Activated T-helper 2 cell treated with anti-CD3 and anti-CD28 coated beads, Interferon-gamma antibody, Interleukin-2, Interleukin-4, amounts not matched to agents 10 μg/mL and 5 μg/mL and 100 μg/mL, durations not matched to agents 14 hours and 24 hours and 36 hours (primary cell): ENCODE measurements around the gene ZNF813. TPM values are rescaled to one million over a fixed set of nuclear protein-coding genes. Genes with fewer than 3 reads are reported as not detected.
"Not testable (repeated sequence)": the region's sequence is repeated elsewhere in the genome, so short reads cannot be mapped to it uniquely, and the experiment has no call there.

Experiments
- DNase-seq: peaks from one replicate; pipeline ENCODE4 v3.0.0; 2021; ENCODE audit warnings: low spot score
- H3K27ac Mint-ChIP-seq: one replicate; pipeline ENCODE4 v1.8.0; 2021; ENCODE audit warnings: mixed read lengths
- H3K27me3 Mint-ChIP-seq: one replicate; pipeline ENCODE4 v1.8.0; 2021; ENCODE audit warnings: low read depth, mixed read lengths
- H3K36me3 Mint-ChIP-seq: one replicate; pipeline ENCODE4 v1.8.0; 2021; ENCODE audit warnings: low read depth, mixed read lengths
- H3K4me1 Mint-ChIP-seq: one replicate; pipeline ENCODE4 v1.8.0; 2021; ENCODE audit warnings: low read depth, mixed read lengths
- H3K4me3 Mint-ChIP-seq: one replicate; pipeline ENCODE4 v1.8.0; 2021; ENCODE audit warnings: low read depth, mild to moderate bottlenecking, moderate library complexity, mixed read lengths
- H3K9me3 Mint-ChIP-seq: one replicate; pipeline ENCODE4 v1.8.0; 2021; ENCODE audit warnings: mixed read lengths
- intact Hi-C: fragments of 100-400 bp; cut with micrococcal nuclease; formaldehyde crosslinking; loops from one replicate; pipeline ENCODE4 v1.15.1; 2023
- total RNA-seq: library from RNA; stranded (reverse); gene quantifications from 2 replicates; pipeline ENCODE4 v1.2.3, GENCODE V29; 2022

ZNF813 gene
- total RNA-seq, 1 donor from 2014 or later, result 3.4 TPM

DNA sequence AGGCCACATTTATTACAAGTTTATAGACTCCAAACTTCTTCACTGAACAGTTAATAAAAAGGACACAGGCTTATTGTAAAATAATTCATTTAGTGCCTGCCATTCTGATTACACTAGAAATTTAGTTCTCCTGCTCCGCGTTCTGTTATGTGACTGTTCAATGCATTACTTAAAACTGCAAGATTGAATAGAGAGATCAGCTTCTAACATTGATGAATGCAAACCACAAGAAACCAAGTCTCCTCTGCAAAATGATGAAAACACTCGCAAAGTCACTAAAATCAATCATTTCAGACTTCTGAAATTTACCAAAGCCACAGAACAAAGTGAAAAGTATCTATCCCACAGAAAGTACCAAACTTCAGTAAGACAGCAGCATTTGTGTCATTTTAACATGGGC is 47.5 kb downstream of the ZNF813 start:
- not testable (repeated sequence) for DNase-seq, H3K4me3 Mint-ChIP-seq, H3K27ac Mint-ChIP-seq, H3K27me3 Mint-ChIP-seq, H3K4me1 Mint-ChIP-seq, H3K36me3 Mint-ChIP-seq
- intact Hi-C loops, result loop anchor here (10.0 kb wide), 1 partner anchor 320 kb away; the partner anchor contains the start of gene ZNF665
- H3K9me3 Mint-ChIP-seq, result peaks cover 26% of the 10 kb centered on the region

DNA sequence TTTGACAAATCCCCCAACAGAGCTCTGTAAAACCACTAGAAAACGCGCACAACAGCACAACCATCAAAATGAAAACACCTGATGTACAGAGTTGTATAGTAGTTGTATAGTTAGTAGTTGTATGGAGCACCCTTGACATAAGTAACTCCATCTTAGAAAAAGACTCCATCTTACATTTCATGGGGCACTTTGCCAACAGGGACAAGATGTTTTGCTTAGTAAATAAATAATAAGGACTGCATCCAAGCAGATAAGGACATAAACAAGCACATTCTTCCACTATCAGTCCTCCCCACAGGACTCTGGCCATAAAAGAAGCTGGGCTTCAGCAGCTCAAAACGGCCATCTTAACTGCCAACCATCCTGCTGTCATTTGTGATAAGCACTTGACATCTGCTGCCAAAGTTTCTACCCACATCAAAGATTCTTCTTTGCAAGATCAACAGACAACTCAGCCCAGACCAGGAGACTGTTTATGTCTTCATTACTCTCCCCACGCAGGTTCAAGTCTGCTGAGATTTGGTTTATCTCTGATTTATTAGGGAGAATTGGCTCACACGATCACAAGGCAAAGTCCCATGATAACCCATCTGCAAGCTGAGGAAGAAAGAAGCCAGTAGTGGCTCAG is 49.7 kb downstream of the ZNF813 start:
- H3K4me1 Mint-ChIP-seq, result peaks cover 8% of the 10 kb centered on the region
- H3K36me3 Mint-ChIP-seq, result peaks cover 15% of the 10 kb centered on the region
- no peak overlapping the region for H3K4me3 Mint-ChIP-seq
- no peak for DNase-seq
- no peak overlapping the region for H3K27ac Mint-ChIP-seq
- peaks cover 31% of the 10 kb centered on the region for H3K9me3 Mint-ChIP-seq
- H3K27me3 Mint-ChIP-seq, result no peaks in the 10 kb centered on the region
- intact Hi-C loops, result loop anchor here (10.0 kb wide), 1 partner anchor 322 kb away; the partner anchor contains the start of gene ZNF665

DNA sequence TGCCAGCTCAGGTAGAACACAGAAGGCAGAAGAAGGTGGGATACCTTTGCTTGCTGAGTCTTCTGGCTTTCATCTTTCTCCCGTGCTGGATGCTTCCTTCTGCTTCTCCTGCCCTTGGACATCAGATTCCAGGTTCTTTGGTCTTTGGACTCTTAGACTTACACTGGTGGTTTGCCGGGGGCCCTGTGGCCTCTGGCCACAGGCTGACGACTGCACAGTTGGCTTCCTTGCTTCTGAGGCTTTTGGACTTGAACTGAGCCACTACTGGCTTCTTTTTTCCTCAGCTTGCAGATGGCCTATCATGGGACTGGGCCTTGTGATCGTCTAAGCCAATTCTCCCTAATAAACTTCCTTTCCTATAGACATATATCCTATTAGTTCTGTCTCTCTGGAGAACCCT is 50.6 kb downstream of the ZNF813 start:
- no peak overlapping the region for H3K27ac Mint-ChIP-seq
- H3K9me3 Mint-ChIP-seq, result peaks cover 37% of the 10 kb centered on the region
- no peak overlapping the region for H3K4me3 Mint-ChIP-seq
- H3K36me3 Mint-ChIP-seq, result peaks cover 15% of the 10 kb centered on the region
- DNase-seq, result no peak
- intact Hi-C loops, result loop anchor here (10.0 kb wide), 1 partner anchor 323 kb away; the partner anchor contains the start of gene ZNF665
- no peaks in the 10 kb centered on the region for H3K27me3 Mint-ChIP-seq
- peaks cover 13% of the 10 kb centered on the region for H3K4me1 Mint-ChIP-seq

DNA sequence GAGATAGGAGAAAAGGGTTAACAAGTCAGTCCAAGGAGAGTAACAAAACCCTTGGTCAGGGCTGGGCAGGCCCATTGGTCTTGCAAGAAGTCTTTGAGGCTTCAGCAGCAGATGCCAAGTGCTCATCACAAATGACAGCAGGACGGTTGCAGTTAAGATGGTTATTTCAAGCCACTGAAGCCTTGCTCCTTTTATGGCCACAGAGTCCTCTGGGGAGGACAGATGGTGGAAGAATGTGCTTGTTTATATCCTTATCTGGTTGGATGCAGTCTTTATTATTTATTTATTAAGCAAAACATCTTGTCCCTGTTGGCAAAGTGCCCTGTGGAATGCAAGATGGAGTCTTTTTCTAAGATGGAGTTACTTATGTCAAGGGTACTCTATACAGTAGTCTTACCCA is 51.2 kb downstream of the ZNF813 start:
- peaks cover 20% of the 10 kb centered on the region for H3K36me3 Mint-ChIP-seq
- H3K9me3 Mint-ChIP-seq, result peaks cover 37% of the 10 kb centered on the region
- H3K4me3 Mint-ChIP-seq, result no peak overlapping the region
- H3K27me3 Mint-ChIP-seq, result no peaks in the 10 kb centered on the region
- no peak overlapping the region for H3K27ac Mint-ChIP-seq
- H3K4me1 Mint-ChIP-seq, result peaks cover 13% of the 10 kb centered on the region
- no peak for DNase-seq
- intact Hi-C loops, result loop anchor here (10.0 kb wide), 1 partner anchor 324 kb away; the partner anchor contains the start of gene ZNF665

DNA sequence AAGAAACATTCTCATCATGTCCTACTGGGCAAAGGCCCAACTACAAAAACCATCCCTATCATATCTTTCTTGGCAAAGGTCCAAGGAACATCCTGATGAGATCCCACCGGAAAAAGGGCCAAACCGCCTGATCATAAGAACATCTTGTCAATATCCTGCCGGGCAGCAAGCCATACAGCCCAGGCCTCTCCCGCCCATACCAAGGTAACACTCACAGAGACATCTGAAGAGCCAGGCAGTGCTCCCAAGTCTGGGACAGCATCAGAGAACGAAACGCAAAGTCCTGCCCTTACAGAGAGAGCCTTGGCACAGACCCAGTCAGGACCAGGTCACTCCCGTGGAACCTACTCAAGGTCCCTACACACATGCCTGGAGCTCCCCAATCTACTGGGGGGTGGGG is 51.9 kb downstream of the ZNF813 start:
- intact Hi-C loops, result loop anchor here (10.0 kb wide), 1 partner anchor 325 kb away; the partner anchor contains the start of gene ZNF665

DNA sequence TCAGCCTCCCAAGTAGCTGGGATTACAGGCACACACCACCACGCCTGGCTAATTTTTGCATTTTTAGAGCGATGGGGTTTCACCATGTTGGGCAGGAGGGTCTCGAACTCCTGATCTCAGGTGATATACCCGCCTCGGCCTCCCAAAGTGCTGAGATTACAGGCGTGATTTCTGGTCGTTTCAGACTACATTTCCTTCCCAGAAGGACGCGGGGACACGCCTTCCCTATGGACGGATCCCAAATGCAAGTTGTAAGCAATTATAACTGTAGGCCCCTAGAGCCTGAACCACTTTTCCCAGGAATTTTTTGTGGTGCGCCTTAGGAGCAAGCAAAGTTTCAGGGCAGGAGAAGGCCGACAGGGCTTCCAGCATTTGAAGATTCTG is 52.6 kb downstream of the ZNF813 start:
- Mint-ChIP-seq H3K4me1 (peaks cover 13% of the 10 kb centered on the region), H3K27ac (peak overlapping the region; percentile 74), H3K9me3 (peaks cover 33% of the 10 kb centered on the region), H3K27me3 (no peaks in the 10 kb centered on the region), H3K36me3 (peaks cover 32% of the 10 kb centered on the region), H3K4me3 (peak overlapping the region; percentile 94)
- intact Hi-C loops, result loop anchor here (1.0 to 2.0 kb wide), 2 partner anchors 34 to 87 kb away; no protein-coding TSS in a partner anchor
- DNase-seq, result no peak

More for the DNA sequence above, 51.9 kb downstream of the ZNF813 start:
- Mint-ChIP-seq H3K4me3 (no peak overlapping the region), H3K36me3 (peaks cover 26% of the 10 kb centered on the region), H3K27me3 (no peaks in the 10 kb centered on the region), H3K4me1 (peaks cover 13% of the 10 kb centered on the region), H3K9me3 (peaks cover 37% of the 10 kb centered on the region), H3K27ac (no peak overlapping the region)
- no peak for DNase-seq

DNA sequence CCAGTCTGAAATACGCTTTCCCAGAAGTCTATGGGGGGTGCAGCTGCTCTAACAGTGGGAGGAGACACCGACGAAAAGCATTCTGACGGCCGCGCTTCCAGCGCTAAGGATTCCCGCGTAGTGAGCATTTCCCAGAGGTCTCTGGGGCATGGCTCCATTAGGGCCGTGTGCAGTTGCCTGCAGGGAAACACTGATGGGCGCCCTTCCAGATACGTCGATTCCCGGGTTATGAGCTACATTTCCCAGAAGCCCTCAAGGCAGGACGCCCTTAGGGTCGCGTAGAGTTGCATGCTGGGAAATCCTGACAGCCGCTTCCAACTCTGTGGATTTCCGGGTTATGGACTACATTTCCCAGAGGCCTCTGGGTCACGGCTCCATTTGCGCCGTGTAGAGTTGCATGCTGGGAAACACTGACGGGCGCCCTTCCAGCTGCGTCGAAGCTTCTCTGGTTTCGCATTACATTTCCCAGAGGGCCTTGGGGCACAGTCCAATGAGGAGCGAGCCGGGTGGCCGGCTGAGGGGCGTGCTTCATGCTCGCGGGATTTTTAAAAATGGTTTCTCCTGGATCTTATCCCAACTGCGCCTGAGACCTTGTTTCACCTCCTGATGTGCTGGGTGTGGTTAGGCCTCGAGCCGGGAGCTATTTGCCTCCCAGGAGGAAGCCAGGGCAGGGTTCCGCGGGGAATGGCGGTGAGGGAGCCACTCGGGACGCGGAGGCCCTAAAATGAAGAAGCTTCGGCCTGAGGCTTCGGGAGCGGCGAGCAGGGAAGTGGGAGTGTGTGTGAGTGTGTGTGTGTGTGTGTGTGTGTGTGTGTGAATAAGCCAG is 53.2 kb downstream of the ZNF813 start:
- DNase-seq, result peak; percentile 82
- H3K36me3 Mint-ChIP-seq, result peaks cover 38% of the 10 kb centered on the region
- H3K4me1 Mint-ChIP-seq, result peaks cover 13% of the 10 kb centered on the region
- peak overlapping the region; percentile 74 for H3K27ac Mint-ChIP-seq
- peaks cover 36% of the 10 kb centered on the region for H3K9me3 Mint-ChIP-seq
- peak overlapping the region; percentile 94 for H3K4me3 Mint-ChIP-seq
- no peaks in the 10 kb centered on the region for H3K27me3 Mint-ChIP-seq
- intact Hi-C loops, result loop anchor here (1.0 to 2.0 kb wide), 3 partner anchors 17 to 88 kb away; no protein-coding TSS in a partner anchor

DNA sequence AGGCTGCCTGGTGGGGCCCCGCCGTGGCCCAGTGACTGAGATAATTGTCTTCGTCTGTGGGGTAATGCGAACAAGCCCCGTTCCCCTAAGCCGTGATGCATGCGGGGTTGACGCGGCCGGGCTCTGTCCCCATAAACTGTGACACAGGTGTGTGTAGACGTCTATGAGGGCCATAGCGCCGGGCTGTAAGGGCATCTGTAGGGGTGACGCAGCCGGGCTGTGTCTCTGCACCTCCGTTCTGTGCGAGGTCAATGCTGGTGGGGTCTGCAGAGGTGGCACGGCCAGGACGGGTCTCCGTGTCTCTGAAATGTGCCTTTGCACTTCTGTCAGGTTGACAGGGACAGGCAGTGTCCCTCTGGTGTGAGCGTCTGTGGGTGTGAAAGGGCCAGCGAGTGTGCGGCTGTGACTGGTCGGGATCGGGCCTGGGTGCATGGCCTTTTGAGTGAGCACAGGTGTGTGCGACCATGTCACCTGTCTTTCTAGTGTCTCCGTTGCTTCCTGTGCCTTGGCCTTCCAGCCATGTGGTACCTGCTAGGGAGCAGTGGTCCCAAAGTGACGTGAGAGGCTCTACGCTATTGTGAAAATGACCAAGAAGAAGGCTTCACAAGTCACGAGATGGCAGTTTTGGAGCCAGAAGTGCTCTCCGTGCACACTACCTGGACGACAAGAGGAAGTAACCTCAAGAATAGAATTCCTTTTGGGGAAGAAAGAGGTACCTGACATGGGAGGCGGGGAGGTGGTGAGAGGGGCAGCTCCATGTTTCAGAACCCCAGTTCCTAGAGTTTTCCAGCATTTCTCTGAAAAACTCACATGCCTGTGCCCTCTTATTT is 54.1 kb downstream of the ZNF813 start:
- H3K27me3 Mint-ChIP-seq, result no peaks in the 10 kb centered on the region
- peaks cover 44% of the 10 kb centered on the region for H3K36me3 Mint-ChIP-seq
- peak overlapping the region; percentile 74 for H3K27ac Mint-ChIP-seq
- no peak for DNase-seq
- peak overlapping the region; percentile 94 for H3K4me3 Mint-ChIP-seq
- peaks cover 13% of the 10 kb centered on the region for H3K4me1 Mint-ChIP-seq
- H3K9me3 Mint-ChIP-seq, result peaks cover 41% of the 10 kb centered on the region
- intact Hi-C loops, result loop anchor here (1.0 to 2.0 kb wide), 2 partner anchors 16 to 89 kb away; no protein-coding TSS in a partner anchor

DNA sequence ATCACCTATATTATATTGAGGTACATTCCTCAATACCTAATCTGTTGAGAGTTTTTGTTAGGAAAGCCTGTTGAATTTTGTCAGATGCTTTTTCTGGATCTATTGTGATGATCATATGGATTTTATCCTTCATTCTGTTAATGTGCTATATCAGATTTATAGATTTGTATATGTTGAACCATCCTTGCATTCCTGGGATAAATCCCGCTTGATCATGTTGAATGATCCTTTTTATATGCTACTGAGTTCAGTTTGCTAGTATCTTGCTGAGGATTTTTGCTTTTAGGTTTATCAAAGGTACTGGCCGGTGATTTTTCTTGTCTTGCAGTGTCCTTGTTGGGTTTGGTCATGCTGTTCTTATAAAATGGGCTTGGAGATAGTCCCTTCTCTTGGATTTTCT is 58.4 kb downstream of the ZNF813 start:
- no peak for DNase-seq
- Mint-ChIP-seq H3K4me1 (peaks cover 12% of the 10 kb centered on the region), H3K36me3 (peaks cover 50% of the 10 kb centered on the region), H3K27me3 (no peaks in the 10 kb centered on the region), H3K27ac (no peak overlapping the region), H3K4me3 (no peak overlapping the region), H3K9me3 (peaks cover 38% of the 10 kb centered on the region)
- intact Hi-C loops, result no loop called here

DNA sequence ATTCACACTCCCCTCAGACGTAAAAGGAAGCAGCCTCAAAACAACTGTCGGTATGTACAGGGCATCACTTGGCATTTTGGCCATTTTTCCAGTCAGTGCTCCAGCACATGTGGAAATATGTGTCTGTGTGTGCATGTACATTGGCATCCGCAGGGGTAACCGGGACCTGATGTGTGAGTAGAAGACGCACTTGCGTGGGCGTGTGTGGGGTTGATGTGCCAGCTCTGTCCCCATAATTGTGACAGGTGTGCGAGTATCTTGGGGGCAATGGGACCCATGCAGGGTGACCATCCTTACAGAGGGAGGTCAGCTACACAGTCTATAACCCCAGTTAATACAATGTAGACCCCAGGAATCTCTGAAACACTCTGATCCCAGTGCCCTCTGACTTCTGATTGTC is 63.1 kb downstream of the ZNF813 start:
- H3K36me3 Mint-ChIP-seq, result peaks cover 32% of the 10 kb centered on the region
- intact Hi-C loops, result no loop called here
- no peak for DNase-seq
- no peak overlapping the region for H3K27ac Mint-ChIP-seq
- H3K4me1 Mint-ChIP-seq, result no peaks in the 10 kb centered on the region
- no peaks in the 10 kb centered on the region for H3K27me3 Mint-ChIP-seq
- peaks cover 41% of the 10 kb centered on the region for H3K9me3 Mint-ChIP-seq
- H3K4me3 Mint-ChIP-seq, result no peak overlapping the region

DNA sequence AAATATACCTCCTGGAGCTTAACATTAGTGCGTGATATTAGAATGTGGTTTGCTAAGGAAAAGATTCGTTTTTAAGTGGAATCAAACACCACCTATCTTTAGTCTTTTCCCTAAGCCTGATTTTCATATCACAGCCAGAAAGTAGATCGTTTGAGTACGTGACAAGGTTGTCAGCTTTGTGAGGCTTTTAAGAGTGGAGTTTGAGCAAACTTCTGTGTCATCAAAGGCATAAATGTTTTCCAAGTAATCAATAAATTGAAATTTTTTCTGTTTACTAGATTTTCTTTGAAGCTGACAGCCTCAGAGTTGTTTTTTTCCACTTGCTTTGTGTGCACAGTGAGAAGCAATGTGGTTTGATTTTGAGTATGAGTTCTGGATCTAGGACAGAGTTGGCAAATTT is 63.9 kb downstream of the ZNF813 start:
- no peaks in the 10 kb centered on the region for H3K27me3 Mint-ChIP-seq
- intact Hi-C loops, result no loop called here
- peaks cover 30% of the 10 kb centered on the region for H3K36me3 Mint-ChIP-seq
- H3K9me3 Mint-ChIP-seq, result peaks cover 34% of the 10 kb centered on the region
- no peak for DNase-seq
- no peak overlapping the region for H3K27ac Mint-ChIP-seq
- peaks cover 4% of the 10 kb centered on the region for H3K4me1 Mint-ChIP-seq
- no peak overlapping the region for H3K4me3 Mint-ChIP-seq

DNA sequence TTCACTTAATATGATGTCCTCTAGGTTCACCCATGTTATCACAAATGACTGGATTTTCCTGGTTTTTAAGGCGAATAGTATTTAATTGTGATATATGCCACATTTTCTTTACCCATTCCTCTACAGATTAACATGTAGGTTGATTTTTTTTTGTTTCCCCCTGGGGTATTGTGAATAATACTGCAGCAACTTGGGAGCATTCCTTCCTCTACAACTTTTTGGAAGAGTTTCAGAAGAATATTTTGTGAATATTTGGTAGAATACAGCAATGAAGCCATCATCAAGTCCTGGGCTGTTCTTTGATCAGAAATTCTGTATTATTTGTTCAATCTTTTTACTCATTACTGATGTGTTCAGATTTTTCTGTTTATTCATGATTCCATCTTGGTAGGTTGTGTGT is 64.8 kb downstream of the ZNF813 start:
- H3K27me3 Mint-ChIP-seq, result no peaks in the 10 kb centered on the region
- peaks cover 30% of the 10 kb centered on the region for H3K36me3 Mint-ChIP-seq
- intact Hi-C loops, result no loop called here
- H3K4me1 Mint-ChIP-seq, result peaks cover 4% of the 10 kb centered on the region
- peaks cover 30% of the 10 kb centered on the region for H3K9me3 Mint-ChIP-seq
- no peak overlapping the region for H3K4me3 Mint-ChIP-seq
- DNase-seq, result no peak
- H3K27ac Mint-ChIP-seq, result no peak overlapping the region
